Activated T-cell treated with anti-CD3 and anti-CD28 coated beads for 1 hour (primary cell): ENCODE results near the gene GBP4.

Experiments
- DNase-seq: peaks from one replicate; pipeline ENCODE4 v3.0.0-alpha.2; 2020; ENCODE audit warnings: low read depth

The GBP4 gene

GRCh38 chr1:89171067-89171438 is 27.7 kb downstream of the GBP4 start:
- no peak for DNase-seq

GRCh38 chr1:89170170-89171066 is 28.3 kb downstream of the GBP4 start:
- no peak for DNase-seq

- no peak for DNase-seq
Observed at GRCh38 chr1:89169166-89169565, 29.6 kb downstream of the GBP4 start.

GRCh38 chr1:89167590-89168230 is 31.0 kb downstream of the GBP4 start:
- DNase-seq, result no peak

- no peak for DNase-seq
Observed at GRCh38 chr1:89166705-89167104, 32.0 kb downstream of the GBP4 start.

GRCh38 chr1:89165811-89166210 is 32.9 kb downstream of the GBP4 start:
- no peak for DNase-seq

- no peak for DNase-seq
Observed at GRCh38 chr1:89151047-89151446, 47.7 kb downstream of the GBP4 start.

- no peak for DNase-seq
Observed at GRCh38 chr1:89149976-89150375, 48.8 kb downstream of the GBP4 start.

- DNase-seq, result no peak
Observed at GRCh38 chr1:89149229-89149628, 49.5 kb downstream of the GBP4 start.

GRCh38 chr1:89147678-89148658 is 50.8 kb downstream of the GBP4 start:
- DNase-seq, result no peak

- DNase-seq, result no peak
Observed at GRCh38 chr1:89146721-89147120, 52.0 kb downstream of the GBP4 start.

- DNase-seq, result no peak
Observed at GRCh38 chr1:89143484-89143883, 55.3 kb downstream of the GBP4 start.

GRCh38 chr1:89142160-89142559 is 56.6 kb downstream of the GBP4 start:
- DNase-seq, result no peak

GRCh38 chr1:89133747-89134146 is 65.0 kb downstream of the GBP4 start:
- no peak for DNase-seq
